Retinal pigment epithelial cell (primary cell): ENCODE measurements around the gene STUB1.
"Not testable (repeated sequence)": the region's sequence is repeated elsewhere in the genome, so short reads cannot be mapped to it uniquely, and the experiment has no call there.

Experiments used
- DNase-seq: peaks from one replicate; pipeline ENCODE4 v3.0.0-alpha.2; 2010; ENCODE audit warnings: low read depth
- H3K4me3 ChIP-seq: 2 replicates; pipeline ENCODE4 v1.5.1; 2011; ENCODE audit warnings: mild to moderate bottlenecking, low read length, control low read depth, moderate library complexity
- TF ChIP-seq, protein P1 (sequence below): conservative IDR thresholded peaks from 2 replicates; pipeline ENCODE4 v1.5.1; 2011; ENCODE audit warnings: low read depth, low read length, control low read depth, inconsistent platforms

Gene STUB1

GRCh38 chr16:686459-687260, 6.5 kb downstream of the STUB1 start:
- TF ChIP-seq, protein P1, sequence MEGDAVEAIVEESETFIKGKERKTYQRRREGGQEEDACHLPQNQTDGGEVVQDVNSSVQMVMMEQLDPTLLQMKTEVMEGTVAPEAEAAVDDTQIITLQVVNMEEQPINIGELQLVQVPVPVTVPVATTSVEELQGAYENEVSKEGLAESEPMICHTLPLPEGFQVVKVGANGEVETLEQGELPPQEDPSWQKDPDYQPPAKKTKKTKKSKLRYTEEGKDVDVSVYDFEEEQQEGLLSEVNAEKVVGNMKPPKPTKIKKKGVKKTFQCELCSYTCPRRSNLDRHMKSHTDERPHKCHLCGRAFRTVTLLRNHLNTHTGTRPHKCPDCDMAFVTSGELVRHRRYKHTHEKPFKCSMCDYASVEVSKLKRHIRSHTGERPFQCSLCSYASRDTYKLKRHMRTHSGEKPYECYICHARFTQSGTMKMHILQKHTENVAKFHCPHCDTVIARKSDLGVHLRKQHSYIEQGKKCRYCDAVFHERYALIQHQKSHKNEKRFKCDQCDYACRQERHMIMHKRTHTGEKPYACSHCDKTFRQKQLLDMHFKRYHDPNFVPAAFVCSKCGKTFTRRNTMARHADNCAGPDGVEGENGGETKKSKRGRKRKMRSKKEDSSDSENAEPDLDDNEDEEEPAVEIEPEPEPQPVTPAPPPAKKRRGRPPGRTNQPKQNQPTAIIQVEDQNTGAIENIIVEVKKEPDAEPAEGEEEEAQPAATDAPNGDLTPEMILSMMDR: no peak
- H3K4me3 ChIP-seq: no peak overlapping the region
- DNase-seq: no peak

DNA sequence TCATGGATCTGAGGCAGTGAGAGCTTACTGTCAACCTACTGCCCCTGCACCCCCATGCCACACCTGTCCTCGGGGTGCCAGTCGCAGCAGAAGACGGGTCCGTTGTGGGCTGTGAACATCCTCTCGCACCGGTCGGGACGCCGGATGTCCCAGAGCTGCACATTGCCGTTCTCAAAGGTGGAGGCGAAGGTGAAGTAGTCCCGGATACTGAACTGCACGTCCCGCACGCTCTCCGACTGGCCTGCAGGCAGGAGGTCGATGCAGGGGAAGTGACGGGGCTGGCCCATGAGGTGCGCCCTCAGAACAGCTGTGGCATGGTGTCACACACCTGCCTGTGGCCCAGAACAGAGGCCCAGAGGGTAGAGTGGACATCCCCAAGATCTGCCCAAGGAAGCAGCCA, 7.3 kb downstream of the STUB1 start:
- no peak overlapping the region for H3K4me3 ChIP-seq
- TF ChIP-seq, protein P1: no peak
- DNase-seq: no peak

DNA sequence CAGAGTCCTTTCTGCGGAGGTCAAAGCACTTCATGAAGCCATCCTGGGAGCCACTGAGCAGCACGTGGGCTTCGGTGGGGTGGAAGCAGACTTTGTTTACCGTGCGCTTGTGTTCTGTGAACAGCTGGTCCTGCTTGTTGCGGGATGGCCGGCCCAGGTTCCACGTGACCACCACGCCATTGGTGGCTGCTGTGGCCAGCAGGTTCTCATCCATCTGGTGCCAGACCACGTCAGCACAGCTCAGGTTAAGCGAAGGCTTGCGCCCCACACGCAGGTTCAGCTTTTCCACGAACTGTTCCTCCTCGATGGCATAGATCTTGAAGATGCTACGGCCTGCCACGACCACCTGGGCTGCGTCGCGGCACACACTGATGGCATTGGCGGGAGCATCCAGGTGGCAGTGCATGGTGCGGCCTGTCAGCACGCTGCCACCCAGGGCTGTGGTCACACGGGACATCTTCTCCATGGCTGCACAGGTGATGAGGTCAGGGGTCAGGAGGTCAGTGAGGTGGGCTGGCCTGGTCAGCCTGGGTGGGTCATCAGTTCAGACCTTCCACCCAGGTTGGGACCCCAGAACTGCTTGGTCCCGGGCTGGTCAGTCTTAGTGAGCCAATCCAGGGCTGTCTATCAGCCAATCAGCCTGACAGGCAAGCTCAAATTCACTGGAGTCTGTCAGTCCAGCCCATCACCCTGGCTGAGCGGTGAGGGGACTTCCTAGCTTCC, 9.1 kb downstream of the STUB1 start:
- no peak for DNase-seq
- H3K4me3 ChIP-seq: peak overlapping the region; percentile 78
- TF ChIP-seq, protein P1: no peak

DNA sequence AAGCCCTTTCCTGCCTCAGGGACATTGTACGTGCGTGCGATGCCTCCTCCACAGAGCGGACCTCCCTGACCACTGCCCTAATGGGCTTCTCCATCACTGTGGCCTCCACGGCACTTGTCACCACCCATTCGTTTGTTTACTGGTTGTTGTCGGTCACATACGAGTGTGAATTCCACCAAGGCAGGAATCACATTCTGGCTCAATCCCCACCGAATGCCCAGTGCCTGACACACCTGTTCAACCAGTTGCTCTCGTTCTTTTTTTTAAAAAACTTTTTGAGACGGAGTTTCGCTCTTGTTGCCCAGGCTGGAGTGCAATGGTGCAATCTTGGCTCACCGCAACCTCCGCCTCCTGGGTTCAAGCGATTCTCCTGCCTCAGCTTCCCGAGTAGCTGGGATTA, 11.0 kb downstream of the STUB1 start:
- not testable (repeated sequence) for DNase-seq, H3K4me3 ChIP-seq

- H3K4me3 ChIP-seq: no peak overlapping the region
- TF ChIP-seq, protein P1: no peak
- no peak for DNase-seq
Measured at GRCh38 chr16:692356-693108, 12.3 kb downstream of the STUB1 start.

- TF ChIP-seq, protein P1: no peak
- no peak for DNase-seq
- no peak overlapping the region for H3K4me3 ChIP-seq
Measured at GRCh38 chr16:693364-693763, 13.2 kb downstream of the STUB1 start.

DNA sequence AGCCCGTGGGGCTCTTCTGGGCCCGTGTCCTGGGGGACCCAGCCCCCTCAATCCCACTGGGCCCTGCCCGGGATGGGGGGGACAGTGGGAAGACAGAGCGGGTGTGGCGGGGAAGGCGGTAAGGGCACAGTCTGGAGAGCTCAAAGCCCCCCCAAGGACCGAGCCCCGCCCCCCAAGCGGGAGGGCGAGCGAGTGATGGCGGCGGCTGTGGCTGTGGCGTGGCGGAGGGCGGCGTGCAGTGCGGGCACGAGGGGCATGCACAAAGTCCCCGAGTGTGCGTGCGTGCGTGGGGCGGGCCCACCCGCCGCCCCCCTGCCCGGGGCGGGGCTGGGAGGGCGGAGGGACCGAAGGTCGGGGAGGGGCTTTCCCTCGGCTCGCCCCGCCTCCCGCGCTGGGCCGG, 13.6 kb downstream of the STUB1 start:
- no peak for DNase-seq
- TF ChIP-seq, protein P1: no peak
- no peak overlapping the region for H3K4me3 ChIP-seq
